Measurements from ENCODE around the gene POC1A.

- TF ChIP-seq SUZ12 (IDR thresholded peaks at IDR 0.05; ENCODE audit: extremely low read depth, insufficient read depth, insufficient read length) (no peak), YY1 (IDR thresholded peaks at IDR 0.05; ENCODE audit: insufficient read depth, insufficient read length) (no peak)
These were observed 30.5 kb upstream of the POC1A start for GRCh38 chr3:52184690-52185089.

Data from NT2/D1 (cell line).